Measurements from ENCODE around the gene SLC35D2.

GRCh38 chr9:96425500-96426169 is 42.1 kb upstream of the SLC35D2 start:
- no peak for TF ChIP-seq POLR2A (IDR thresholded peaks at IDR 0.05)
- TF ChIP-seq CTCF (IDR thresholded peaks at IDR 0.05): no peak
